Stimulated activated CD4-positive, alpha-beta T cell treated with anti-CD3 and anti-CD28 coated beads, Interleukin-2, amount 100 ng/mL, for 48 hours (primary cell): Measurements from ENCODE around the gene ANAPC4.
A peak's percentile ranks its signal among the peaks of the same experiment; 100 is the strongest.
"Not testable (repeated sequence)": the region's sequence is repeated elsewhere in the genome, so short reads cannot be mapped to it uniquely, and the experiment has no call there.

ENCODE experiments used
- DNase-seq, 2 donors: peaks; one replicate each; pipeline ENCODE4 v3.0.0-alpha.2; 2020

Gene ANAPC4, protein sequence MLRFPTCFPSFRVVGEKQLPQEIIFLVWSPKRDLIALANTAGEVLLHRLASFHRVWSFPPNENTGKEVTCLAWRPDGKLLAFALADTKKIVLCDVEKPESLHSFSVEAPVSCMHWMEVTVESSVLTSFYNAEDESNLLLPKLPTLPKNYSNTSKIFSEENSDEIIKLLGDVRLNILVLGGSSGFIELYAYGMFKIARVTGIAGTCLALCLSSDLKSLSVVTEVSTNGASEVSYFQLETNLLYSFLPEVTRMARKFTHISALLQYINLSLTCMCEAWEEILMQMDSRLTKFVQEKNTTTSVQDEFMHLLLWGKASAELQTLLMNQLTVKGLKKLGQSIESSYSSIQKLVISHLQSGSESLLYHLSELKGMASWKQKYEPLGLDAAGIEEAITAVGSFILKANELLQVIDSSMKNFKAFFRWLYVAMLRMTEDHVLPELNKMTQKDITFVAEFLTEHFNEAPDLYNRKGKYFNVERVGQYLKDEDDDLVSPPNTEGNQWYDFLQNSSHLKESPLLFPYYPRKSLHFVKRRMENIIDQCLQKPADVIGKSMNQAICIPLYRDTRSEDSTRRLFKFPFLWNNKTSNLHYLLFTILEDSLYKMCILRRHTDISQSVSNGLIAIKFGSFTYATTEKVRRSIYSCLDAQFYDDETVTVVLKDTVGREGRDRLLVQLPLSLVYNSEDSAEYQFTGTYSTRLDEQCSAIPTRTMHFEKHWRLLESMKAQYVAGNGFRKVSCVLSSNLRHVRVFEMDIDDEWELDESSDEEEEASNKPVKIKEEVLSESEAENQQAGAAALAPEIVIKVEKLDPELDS

GRCh38 chr4:25376754-25377571, at the start of gene ANAPC4:
TSS of gene ANAPC4 (plus strand) at chr4:25377263. CDS start at chr4:25377428, 165 bp downstream.
- peak; percentile 97 for DNase-seq

DNA sequence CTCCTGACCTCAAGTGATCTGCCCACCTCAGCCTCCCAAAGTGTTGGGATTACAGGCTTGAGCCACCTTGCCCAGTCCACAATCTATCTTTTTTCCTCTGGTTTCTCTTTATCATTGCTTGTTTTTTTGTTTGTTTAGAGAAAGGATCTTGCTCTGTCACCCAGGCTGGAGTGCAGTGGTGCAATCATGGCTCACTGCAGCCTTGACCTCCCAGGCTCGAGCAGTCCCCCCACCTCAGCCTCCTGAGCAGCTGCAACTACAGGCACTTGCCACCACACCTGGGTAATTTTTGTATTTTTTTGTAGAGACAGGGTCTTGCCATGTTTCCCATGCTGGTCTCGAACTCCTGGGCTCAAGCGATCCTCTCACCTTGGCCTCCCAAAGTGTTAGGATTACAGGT, 48.6 kb upstream of the ANAPC4 start:
- DNase-seq: not testable (repeated sequence)

GRCh38 chr4:25330335-25330734, 46.7 kb upstream of the ANAPC4 start:
- DNase-seq: no peak

DNA sequence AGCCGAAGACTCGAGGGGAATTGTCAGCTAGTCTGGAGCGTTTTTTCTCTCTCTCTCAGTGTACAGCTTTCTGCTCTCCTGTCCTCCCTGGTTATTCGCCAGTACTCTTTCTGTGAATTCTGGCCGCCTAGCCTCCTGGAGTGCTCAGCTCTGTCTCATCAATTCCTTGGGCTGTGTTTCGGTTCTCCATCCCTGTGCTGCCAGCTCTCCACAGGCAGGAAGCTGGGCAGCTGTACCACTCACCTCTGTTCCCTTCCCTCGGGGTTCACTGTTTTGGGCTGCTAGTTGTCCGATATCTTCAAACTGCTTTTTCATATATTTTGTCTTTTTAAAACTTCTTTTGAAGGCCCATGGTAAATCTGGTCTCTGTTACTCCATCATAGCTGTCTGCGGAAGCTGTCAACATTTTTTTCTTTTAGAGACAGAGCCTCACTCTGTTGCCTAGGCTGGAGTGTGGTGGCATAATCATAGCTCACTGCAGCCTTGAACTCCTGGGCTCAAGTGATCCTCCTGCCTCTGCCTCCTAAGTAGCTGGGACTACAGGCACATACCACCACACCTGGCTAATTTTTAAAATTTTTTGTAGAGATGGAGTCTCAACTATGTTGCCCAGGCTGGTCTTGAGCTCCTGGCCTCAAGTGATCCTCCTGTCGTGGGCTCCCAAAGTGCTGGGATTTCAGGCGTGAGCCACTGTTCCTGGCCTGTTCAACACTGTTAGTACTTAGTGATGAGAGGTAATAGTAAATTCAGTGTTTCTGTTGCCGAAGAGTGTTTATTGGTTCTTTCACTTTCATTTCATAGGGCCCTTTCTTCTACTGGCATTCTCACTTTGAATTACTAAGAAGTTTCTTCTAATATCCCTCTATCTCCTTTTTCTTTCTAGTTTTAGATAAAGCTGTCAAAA, 45.9 kb upstream of the ANAPC4 start:
- no peak for DNase-seq

DNA sequence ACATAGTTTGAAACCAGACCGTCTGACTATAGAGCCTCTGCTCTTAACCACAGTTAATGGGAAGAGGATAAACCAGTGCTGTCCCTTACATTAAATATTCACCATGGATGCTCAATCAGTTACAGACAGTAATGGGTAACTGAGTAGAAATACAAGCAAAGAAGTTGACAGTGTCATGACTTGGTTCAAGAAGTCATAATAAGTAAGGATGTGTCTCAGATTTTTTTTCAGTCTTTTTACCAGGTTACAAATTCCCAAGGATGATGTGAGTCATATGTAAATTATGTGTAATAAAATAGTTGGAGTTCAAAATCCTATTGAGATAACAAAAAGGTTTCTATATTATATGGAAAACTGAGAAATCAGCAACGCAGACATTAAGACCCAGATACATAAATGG, 33.4 kb upstream of the ANAPC4 start:
- no peak for DNase-seq

DNA sequence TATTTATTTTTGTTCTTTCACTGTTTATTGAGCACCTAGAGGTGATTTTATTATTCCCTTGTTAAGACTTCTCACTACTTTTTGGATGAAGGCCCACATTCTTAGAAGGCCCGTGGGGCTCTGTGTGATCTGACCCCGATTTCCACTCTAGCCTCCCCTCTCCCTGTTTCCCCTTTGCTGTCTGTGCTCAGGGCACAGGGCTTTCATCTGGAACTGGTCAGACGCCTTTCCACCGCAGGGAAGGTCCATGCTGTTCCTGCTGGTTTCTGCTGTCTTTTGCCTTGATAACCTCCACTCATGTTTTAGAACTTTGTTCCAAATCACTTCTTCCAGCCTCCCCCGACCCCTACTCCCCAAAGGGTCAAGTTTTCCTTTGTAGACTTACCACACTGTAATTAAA, 31.3 kb upstream of the ANAPC4 start:
- DNase-seq: no peak

- no peak for DNase-seq
These were observed 30.1 kb upstream of the ANAPC4 start for GRCh38 chr4:25346913-25347312.

GRCh38 chr4:25347473-25347872, 29.6 kb upstream of the ANAPC4 start:
- no peak for DNase-seq

- DNase-seq: no peak
These were observed 29.1 kb upstream of the ANAPC4 start for GRCh38 chr4:25347971-25348370.

GRCh38 chr4:25350561-25350960, 26.5 kb upstream of the ANAPC4 start:
- DNase-seq: no peak

DNA sequence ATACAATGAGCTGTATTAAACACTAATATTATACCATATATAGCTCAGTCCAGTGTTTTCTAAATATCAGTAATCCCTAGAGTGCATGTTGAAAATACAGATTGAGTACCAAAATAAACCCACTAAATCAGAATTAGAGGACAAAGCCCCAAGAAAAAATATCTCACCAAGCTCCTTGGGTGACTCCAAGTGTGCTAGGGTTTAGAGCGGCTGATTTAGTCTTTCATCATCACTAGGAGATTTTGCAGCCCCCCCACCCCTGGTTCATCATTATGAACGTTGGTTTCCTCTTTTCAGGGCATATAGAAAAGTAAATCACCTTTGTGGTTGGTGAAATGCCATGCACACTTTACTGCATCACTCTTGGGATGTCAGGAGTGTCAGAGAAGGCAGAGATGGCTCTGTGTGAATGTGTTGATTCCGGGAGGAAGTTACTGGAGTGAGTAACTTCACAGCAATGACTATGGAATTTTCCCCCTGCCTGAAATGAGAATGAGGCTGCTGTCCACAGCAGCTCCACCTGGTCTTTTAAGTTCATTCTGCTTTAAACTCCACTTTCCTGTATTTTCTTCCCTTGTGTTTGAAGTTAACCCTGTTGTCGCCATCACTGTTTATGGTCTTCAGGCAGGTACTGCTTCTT, 25.2 kb upstream of the ANAPC4 start:
- DNase-seq: no peak

GRCh38 chr4:25356068-25356467, 21.0 kb upstream of the ANAPC4 start:
- DNase-seq: no peak

DNA sequence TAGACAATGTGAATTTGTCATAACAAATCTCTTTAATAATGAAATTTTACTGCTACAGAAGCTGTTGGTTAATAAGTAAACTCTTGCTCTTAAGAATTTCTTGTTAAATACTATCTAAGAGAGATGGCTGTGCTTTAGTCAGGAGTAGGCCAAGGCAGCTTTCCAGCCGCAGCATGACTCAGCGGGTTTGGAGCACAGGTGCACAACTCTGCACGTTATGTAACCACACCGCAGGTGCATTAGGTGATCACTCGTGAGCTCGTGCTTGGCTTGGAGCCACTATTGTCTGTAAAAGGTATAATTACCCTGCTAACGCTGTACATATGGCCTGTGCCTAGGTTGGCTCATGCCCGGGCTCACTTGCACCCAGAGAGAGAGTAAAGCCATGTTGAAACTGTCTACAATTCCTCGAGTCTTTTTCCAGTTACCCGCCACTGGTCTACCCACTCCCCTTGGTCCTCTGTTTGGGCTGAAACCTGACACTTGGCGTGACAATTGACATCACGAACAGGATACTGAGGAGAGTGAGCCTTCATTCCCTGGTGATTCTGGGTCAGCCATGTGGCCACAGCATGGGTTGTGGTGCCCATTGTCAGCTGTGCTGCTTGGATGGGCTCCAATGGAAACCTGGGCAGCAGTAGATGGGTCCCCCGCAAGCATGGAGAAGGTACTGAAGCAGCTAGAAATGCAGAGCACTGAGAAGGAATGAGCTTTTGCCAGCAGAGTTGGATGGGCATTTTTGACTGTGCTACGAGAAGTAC, 18.4 kb upstream of the ANAPC4 start:
- no peak for DNase-seq

DNA sequence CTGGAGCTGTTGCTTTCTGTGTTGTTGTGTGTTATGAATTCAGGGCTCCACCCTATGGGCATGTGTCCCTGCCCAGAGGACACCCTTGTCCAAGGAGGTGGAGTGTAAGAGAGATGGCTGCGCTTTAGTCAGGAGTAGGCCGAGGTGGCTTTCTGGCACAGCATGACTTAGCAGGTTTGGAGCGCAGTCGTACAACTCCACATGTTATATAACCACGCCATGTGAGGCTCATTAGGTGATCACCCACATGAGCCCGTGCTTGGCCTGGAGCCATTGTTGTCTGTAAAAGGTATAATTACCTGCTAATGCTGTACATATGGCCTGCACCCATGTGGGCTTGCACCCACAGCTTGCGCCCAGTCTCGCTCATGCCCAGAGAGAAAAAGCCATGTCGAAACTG, 15.8 kb upstream of the ANAPC4 start:
- no peak for DNase-seq

- DNase-seq: no peak
These were observed 9.9 kb upstream of the ANAPC4 start for GRCh38 chr4:25367004-25367621.

GRCh38 chr4:25367877-25368276, 9.2 kb upstream of the ANAPC4 start:
- no peak for DNase-seq

DNA sequence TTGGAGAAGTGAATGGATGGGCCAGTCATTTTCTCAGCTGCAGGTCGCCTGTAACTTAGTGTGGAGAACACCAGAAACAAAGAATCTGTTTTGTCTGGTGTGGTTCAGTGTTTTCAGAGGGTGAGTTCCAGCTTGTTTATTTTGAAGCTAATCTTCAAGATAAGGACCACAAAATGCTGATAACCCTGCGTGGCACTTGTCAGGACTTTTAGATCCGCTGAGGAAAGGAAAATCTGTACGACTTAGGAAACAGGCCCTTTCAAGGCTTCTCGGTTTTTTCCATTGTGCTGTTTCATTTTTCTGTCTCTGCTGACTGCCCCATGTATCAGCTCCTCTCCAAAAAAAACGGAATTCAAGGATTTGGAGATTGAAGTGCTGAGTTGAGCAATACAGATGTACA, 8.7 kb upstream of the ANAPC4 start:
- DNase-seq: no peak

- no peak for DNase-seq
These were observed 6.8 kb upstream of the ANAPC4 start for GRCh38 chr4:25370242-25370641.

DNA sequence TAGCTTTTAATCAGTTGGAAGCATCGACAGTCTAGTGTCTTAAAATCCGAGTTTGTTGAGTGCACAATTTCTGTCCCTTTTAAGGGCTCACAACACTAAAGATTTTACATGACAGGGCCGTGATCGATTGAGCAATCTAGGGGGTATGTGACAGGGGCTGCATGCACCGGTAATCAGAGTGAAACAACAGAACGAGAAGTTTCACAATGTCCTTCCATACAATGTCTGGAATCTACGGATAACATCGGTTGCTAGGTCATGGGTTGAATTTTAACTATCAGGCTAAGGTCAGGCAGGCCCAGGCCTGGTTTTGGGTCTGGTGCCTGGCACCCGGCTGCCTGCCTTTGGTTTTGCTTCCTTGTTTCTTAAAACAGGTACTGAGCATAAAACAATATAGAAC, 4.5 kb upstream of the ANAPC4 start:
- not testable (repeated sequence) for DNase-seq
